Activated CD8-positive, alpha-beta T cell treated with anti-CD3 and anti-CD28 coated beads, Interleukin-2, amount 10 ng/mL, durations not matched to agents 7 days and 5 days (primary cell): ENCODE measurements around the gene BANF1. TPM values are rescaled to one million over a fixed set of nuclear protein-coding genes. Genes with fewer than 3 reads are reported as not detected.

ENCODE experiments used
- ATAC-seq: fragments of 150-1000 bp; cut with Tn5 transposase; one replicate; pipeline ENCODE4 v1.10.0; 2021; ENCODE audit warnings: moderate library complexity
- CTCF ChIA-PET: fragments of 350-600 bp; sonication (Branson Sonifier 250); formaldehyde crosslinking; loops from one replicate; lab custom pipeline; 2021; ENCODE audit warnings: antibody characterized with exemption; lab: Charles Lee
- POLR2A ChIA-PET: fragments of 350-600 bp; sonication (Branson Sonifier 250); formaldehyde crosslinking; loops from one replicate; lab custom pipeline; 2021; ENCODE audit warnings: antibody characterized with exemption; lab: Charles Lee
- DNase-seq: peaks from one replicate; pipeline ENCODE4 v3.0.0-alpha.2; 2020
- H3K27ac Mint-ChIP-seq: one replicate; pipeline ENCODE4 v1.8.0; 2021; ENCODE audit warnings: mild to moderate bottlenecking, mixed read lengths
- H3K27me3 Mint-ChIP-seq: one replicate; pipeline ENCODE4 v1.8.0; 2021; ENCODE audit warnings: low read depth, mixed read lengths
- H3K36me3 Mint-ChIP-seq: one replicate; pipeline ENCODE4 v1.8.0; 2021; ENCODE audit warnings: low read depth, mixed read lengths
- H3K4me1 Mint-ChIP-seq: one replicate; pipeline ENCODE4 v1.8.0; 2021; ENCODE audit warnings: low read depth, mixed read lengths
- H3K4me3 Mint-ChIP-seq: one replicate; pipeline ENCODE4 v1.8.0; 2021; ENCODE audit warnings: mild to moderate bottlenecking, mixed read lengths
- H3K9me3 Mint-ChIP-seq: one replicate; pipeline ENCODE4 v1.8.0; 2022; ENCODE audit warnings: mixed read lengths; ENCODE audit not compliant: insufficient read depth
- total RNA-seq, 2 experiments: library from RNA; stranded (reverse); gene quantifications; one replicate each; pipeline ENCODE4 v1.2.3, GENCODE V29; 2021

Gene BANF1
- total RNA-seq, 2 experiments from 2014 or later, result 290 to 298 TPM

DNA sequence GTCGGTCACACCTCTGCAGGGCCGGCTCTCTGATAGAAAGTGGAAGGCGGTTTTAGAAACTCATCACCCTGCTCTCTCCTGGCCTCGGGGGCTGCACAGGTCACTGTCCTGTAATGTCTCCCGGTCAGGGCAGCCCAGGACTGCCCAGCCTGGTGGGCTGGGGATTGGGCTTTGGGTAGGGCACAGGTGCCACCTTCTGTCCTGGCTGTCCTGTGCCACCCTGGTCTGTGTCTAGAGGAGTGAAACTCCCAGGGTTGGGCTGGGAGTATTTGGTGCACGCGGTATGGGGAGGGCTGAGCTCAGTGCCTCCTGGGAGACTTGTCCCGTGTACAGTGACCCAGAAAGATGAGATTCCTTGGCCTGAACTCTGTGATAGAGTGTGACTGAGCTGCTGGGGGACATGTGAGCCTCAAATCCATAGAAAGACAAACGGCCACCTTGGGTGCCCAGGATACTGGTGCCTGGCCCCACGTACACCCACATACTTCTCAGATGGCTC, 23.0 kb upstream of the BANF1 start:
- Mint-ChIP-seq H3K27ac (peak overlapping the region; percentile 34), H3K4me3 (no peak overlapping the region), H3K36me3 (peaks cover 32% of the 10 kb centered on the region), H3K27me3 (no peaks in the 10 kb centered on the region), H3K4me1 (no peaks in the 10 kb centered on the region), H3K9me3 (no peaks in the 10 kb centered on the region)
- ChIA-PET CTCF (interaction anchor here (1.0 to 2.0 kb wide), 3 partner anchors 91 to 162 kb away, joined by 3 to 10 read pairs (median 4); partner anchors contain the start of gene FIBP), POLR2A (no interaction called here)
- ATAC-seq (no peak), DNase-seq (no peak)

DNA sequence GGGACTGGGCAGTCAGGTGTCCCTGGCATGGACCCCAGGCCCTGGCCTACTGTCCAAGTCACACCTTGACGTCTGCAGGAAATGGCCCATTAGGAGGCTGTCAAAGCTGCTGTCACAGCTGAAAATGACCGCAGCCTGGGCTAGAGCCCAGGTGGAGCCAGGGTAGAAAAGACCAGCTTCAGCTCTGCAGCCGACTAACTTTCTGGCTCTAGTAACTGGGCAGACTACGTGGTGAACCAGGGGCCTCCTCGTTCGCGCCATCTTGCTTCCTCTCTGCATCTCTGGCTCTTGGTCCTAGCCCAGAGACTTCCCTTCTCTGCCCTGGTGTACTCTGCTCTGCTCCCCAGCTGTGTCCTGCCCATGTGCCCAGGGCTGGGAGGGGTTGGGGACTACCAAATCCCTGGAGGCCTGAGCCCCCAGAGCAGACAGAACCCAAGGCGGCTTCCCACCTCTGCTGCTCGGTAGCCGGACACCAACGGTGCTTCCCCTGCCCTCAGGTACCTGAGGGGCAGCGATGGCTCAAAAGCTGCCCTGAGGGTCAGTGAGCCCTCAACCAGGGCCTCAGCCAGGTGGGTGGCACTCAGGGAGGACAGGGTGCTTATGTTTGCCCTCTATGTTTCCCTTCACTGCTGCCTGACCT, 21.1 kb upstream of the BANF1 start:
- Mint-ChIP-seq H3K27me3 (no peaks in the 10 kb centered on the region), H3K4me1 (no peaks in the 10 kb centered on the region), H3K27ac (no peak overlapping the region), H3K36me3 (peaks cover 25% of the 10 kb centered on the region), H3K4me3 (no peak overlapping the region), H3K9me3 (no peaks in the 10 kb centered on the region)
- ChIA-PET POLR2A (no interaction called here), CTCF (interaction anchor here (12.2 kb wide), 1 partner anchor 92 kb away, joined by 259 read pairs; the partner anchor contains the start of genes CCDC85B and FIBP)
- ATAC-seq (no peak), DNase-seq (no peak)

DNA sequence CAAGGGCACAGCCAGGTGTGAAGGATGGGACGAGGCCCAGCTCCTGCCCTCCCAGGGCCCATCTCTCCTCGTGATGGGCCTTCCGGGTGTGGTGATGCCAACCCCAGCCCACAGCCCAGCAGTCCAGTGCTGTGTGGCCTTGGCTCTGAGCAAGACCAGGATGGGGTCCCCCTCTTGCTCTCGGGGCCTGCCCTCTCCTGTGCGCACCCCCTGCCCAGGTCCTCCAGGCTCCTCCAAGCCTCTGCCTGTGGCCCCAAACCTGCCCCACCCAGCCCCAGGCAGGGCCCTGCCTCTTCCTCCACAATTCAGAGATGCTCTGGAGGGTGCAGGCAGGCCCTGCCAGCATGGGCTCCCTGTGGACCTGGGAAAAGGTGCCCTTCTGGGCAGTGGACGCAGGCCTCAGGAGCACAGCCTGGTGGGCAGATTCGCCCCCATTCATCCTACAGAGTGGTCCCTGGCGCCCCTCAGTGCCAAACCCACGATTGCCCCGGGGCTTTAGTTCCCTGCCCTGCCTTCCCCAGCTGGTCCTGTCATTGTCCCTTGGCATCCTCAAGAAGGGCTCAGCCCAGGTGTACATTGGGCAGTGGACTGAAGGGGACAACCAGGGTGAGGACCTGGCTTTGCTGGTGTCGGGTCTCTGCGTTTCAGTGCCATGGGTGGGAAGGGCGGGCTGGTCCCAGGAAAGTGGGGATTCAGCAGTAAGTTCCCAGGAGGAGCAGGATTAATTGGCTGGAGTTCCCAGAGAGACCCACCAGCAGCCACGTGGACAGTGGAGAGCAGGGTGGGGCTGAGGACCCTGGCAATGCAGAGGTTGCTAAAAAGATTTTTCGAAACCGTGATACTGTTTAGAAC, 20.1 kb upstream of the BANF1 start:
- H3K36me3 Mint-ChIP-seq, result peaks cover 18% of the 10 kb centered on the region
- no peaks in the 10 kb centered on the region for H3K9me3 Mint-ChIP-seq
- ChIA-PET POLR2A (interaction anchor here (0.6 kb wide), 1 partner anchor 101 kb away, joined by 3 read pairs; no protein-coding TSS in a partner anchor), CTCF (interaction anchor here (12.2 kb wide), 1 partner anchor 93 kb away, joined by 259 read pairs; the partner anchor contains the start of genes CCDC85B and FIBP)
- H3K27ac Mint-ChIP-seq, result no peak overlapping the region
- H3K4me1 Mint-ChIP-seq, result no peaks in the 10 kb centered on the region
- no peak overlapping the region for H3K4me3 Mint-ChIP-seq
- ATAC-seq (no peak), DNase-seq (no peak)
- no peaks in the 10 kb centered on the region for H3K27me3 Mint-ChIP-seq

DNA sequence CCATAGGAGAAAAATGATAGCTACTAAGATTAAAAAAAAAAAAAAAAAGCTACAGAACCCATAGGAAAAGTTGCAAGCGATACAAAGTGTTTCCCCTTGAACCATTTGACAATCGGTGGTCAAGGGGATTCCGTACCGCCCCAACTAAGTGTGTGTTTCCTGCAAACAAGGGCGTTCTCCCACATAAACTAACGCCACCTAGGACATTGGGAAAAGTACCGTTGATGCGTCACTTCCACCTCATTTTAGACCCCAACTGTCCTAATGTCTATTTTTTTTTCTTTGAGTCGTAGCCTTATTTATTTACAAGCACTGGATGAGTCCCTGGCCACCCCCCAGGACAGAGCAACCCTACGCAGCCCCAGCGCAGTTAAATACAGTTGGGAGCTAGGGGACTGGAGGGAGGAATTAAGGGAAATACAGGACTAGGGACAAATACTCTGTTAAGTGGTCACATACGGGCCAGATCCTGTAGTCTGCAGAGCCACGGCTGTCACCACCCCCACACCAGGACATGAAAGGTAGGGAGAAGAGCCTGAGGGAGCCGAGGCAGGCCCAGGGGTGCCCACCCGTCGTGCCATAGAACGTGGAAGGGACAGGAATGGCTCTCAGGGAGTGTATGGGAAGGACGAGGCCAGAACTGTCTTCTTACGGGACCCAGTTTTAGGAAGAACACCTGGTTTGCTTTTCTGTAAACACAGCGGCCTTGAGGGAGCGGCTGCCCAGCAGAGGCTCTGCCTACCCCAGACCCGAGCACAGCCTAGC, 19.3 kb upstream of the BANF1 start:
- H3K9me3 Mint-ChIP-seq, result no peaks in the 10 kb centered on the region
- H3K27ac Mint-ChIP-seq, result no peak overlapping the region
- ChIA-PET POLR2A (interaction anchor here (0.6 kb wide), 1 partner anchor 102 kb away, joined by 3 read pairs; no protein-coding TSS in a partner anchor), CTCF (interaction anchor here (12.2 kb wide), 1 partner anchor 94 kb away, joined by 259 read pairs; the partner anchor contains the start of genes CCDC85B and FIBP)
- peaks cover 14% of the 10 kb centered on the region for H3K36me3 Mint-ChIP-seq
- no peaks in the 10 kb centered on the region for H3K4me1 Mint-ChIP-seq
- DNase-seq (no peak), ATAC-seq (no peak)
- no peak overlapping the region for H3K4me3 Mint-ChIP-seq
- no peaks in the 10 kb centered on the region for H3K27me3 Mint-ChIP-seq

DNA sequence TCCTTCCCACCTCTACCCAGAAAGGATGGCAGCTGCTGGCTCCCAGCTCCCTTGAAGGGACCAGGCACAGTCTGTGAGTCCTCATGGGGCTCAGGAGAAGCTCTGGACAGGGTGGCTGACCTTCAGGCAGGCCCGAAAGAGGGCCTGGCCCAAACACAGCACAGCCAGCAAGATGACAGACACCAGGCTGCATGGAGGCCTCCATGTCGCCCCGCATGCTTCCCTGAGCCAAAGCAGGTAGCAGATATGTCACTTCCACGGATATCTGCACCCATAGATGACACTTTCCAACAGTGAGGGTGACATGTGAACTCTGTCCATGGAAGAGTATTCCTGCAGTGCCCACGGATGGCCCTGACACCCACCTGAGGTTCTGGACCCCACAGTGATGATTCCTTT, 18.7 kb upstream of the BANF1 start:
- ChIA-PET CTCF (interaction anchor here (12.2 kb wide), 1 partner anchor 95 kb away, joined by 259 read pairs; the partner anchor contains the start of genes CCDC85B and FIBP), POLR2A (interaction anchor here (0.6 kb wide), 1 partner anchor 124 kb away, joined by 3 read pairs; the partner anchor contains the start of gene MUS81)
- Mint-ChIP-seq H3K4me3 (no peak overlapping the region), H3K27me3 (no peaks in the 10 kb centered on the region), H3K4me1 (no peaks in the 10 kb centered on the region), H3K9me3 (no peaks in the 10 kb centered on the region), H3K27ac (no peak overlapping the region), H3K36me3 (peaks cover 12% of the 10 kb centered on the region)
- no peak for DNase-seq
- no peak for ATAC-seq

DNA sequence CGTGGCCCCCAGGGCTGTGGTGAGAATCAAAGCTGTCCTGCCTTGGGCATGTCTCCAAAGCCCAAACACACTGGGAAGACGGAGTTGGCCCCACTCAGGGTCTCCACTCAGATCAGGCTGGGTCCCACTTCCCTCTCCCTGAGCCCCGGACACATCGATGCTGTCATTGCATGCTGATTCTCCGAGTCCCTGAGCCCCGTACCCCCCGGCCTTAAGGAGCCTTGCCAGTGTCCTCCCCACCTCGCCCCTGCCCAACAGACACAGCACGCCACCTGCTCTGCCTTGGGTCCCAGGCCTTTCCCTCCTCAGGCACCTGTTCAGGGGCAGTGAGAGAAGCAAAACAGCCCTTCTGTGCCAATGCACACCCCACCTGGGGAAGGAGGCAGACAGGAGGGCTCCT, 15.0 kb upstream of the BANF1 start:
- Mint-ChIP-seq H3K4me1 (peaks cover 9% of the 10 kb centered on the region), H3K4me3 (no peak overlapping the region), H3K27ac (no peak overlapping the region), H3K36me3 (peaks cover 10% of the 10 kb centered on the region), H3K27me3 (no peaks in the 10 kb centered on the region), H3K9me3 (no peaks in the 10 kb centered on the region)
- no peak for DNase-seq
- CTCF ChIA-PET, result interaction anchor here (1.6 to 12.2 kb wide), 2 partner anchors 98 to 207 kb away, joined by 6 to 259 read pairs; partner anchors contain the start of genes CCDC85B and FIBP
- POLR2A ChIA-PET, result no interaction called here
- no peak for ATAC-seq

DNA sequence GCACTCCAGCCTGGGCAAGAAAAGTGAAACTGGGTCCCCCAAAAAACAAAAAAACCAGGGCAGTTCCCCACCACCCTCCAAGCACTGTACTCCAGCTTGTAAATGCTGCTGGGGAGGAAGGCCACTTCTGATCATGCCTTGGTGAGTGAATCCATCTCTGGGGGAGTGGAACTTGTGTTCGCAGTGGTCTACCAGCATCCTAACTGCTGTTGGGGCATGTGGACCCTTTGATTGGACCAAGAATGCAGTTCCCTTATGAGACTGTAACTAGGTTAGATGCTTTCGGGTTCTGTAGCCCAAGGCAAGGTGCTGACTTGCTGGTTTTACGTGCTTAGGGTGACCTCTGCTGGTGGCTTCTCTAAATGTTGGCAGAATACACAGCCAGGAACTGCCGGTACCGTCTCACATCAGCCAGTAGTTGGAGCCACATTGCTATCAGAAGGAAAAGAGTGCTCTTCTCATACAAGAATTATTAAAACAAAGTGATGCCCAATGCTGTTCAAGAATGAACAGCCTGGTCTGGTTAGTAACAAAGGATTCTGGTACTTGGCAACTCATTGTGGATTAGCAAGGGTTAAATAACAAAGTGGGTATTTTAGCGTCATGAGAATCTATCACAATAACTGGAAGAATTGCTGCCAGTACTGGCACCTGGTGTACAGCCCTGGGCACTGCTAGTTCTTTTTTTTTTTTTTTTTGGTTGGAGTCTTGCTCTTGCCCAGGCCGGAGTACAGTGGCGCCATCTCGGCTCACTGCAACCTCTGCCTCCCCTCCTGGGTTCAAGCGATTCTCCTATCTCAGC, 13.3 kb upstream of the BANF1 start:
- Mint-ChIP-seq H3K27ac (peak overlapping the region; percentile 75), H3K9me3 (no peaks in the 10 kb centered on the region), H3K27me3 (no peaks in the 10 kb centered on the region), H3K36me3 (peaks cover 10% of the 10 kb centered on the region), H3K4me3 (no peak overlapping the region), H3K4me1 (peaks cover 9% of the 10 kb centered on the region)
- DNase-seq (peak; percentile 97), ATAC-seq (peak; percentile 100)
- CTCF ChIA-PET, result interaction anchor here (0.5 to 12.2 kb wide), 20 partner anchors 10 to 284 kb away, joined by 3 to 259 read pairs (median 4); partner anchors contain the start of genes CCDC85B, CFL1, FIBP and KAT5
- POLR2A ChIA-PET, result interaction anchor here (0.9 to 1.3 kb wide), 4 partner anchors 10 to 105 kb away, joined by 3 to 8 read pairs (median 4); partner anchors contain the start of gene FIBP

DNA sequence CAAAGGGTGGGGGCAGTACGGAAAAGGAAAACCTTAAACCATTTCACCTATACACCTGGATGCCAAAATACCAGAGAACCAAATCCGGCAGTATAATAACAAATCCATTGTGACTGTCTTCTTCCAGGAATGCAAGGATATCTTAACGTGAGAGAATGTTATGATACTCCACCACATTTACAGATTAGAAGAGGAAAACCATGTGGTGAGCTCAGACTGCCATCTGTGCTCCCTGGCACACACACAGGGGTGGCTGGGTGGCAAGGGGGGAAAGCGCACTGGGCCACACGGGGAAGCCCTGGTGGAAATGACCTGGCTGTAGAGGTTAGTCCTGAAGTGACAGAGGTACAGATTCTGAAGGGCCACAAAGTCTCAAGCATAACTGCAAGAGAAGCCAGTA, 10.2 kb upstream of the BANF1 start:
- Mint-ChIP-seq H3K27ac (no peak overlapping the region), H3K4me3 (no peak overlapping the region), H3K36me3 (peaks cover 22% of the 10 kb centered on the region), H3K27me3 (no peaks in the 10 kb centered on the region), H3K9me3 (no peaks in the 10 kb centered on the region), H3K4me1 (peaks cover 9% of the 10 kb centered on the region)
- DNase-seq, result no peak
- ChIA-PET CTCF (interaction anchor here (0.9 to 12.2 kb wide), 7 partner anchors 8 to 281 kb away, joined by 3 to 259 read pairs (median 6); partner anchors contain the start of genes BANF1, CCDC85B, EIF1AD and FIBP), POLR2A (interaction anchor here (1.2 kb wide), 1 partner anchor 10 kb away, joined by 4 read pairs; the partner anchor contains the start of genes BANF1 and EIF1AD)
- ATAC-seq, result no peak

DNA sequence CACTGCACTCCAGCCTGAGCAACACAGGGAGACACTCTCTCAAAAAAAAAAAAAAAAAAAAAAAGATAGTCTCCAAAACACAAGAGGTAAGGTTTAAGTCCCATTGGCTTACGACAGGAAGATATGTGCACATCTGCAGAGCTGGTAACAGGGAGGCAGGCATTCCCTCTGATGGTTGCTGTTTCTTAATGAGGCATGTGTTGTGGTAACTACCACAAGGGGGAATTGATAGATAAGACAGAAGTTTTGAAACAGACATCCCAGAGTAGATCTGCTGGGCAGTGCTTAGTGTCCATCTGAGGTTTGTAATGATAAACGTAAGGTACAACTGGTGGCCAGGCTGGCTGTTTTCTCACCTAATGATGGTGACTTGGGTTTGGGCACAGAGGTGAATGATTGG, 5.0 kb upstream of the BANF1 start:
- H3K27me3 Mint-ChIP-seq, result no peaks in the 10 kb centered on the region
- POLR2A ChIA-PET, result no interaction called here
- H3K36me3 Mint-ChIP-seq, result peaks cover 53% of the 10 kb centered on the region
- no peak overlapping the region for H3K27ac Mint-ChIP-seq
- peaks cover 28% of the 10 kb centered on the region for H3K4me1 Mint-ChIP-seq
- ATAC-seq (no peak), DNase-seq (no peak)
- CTCF ChIA-PET, result no interaction called here
- H3K9me3 Mint-ChIP-seq, result no peaks in the 10 kb centered on the region
- H3K4me3 Mint-ChIP-seq, result no peak overlapping the region

DNA sequence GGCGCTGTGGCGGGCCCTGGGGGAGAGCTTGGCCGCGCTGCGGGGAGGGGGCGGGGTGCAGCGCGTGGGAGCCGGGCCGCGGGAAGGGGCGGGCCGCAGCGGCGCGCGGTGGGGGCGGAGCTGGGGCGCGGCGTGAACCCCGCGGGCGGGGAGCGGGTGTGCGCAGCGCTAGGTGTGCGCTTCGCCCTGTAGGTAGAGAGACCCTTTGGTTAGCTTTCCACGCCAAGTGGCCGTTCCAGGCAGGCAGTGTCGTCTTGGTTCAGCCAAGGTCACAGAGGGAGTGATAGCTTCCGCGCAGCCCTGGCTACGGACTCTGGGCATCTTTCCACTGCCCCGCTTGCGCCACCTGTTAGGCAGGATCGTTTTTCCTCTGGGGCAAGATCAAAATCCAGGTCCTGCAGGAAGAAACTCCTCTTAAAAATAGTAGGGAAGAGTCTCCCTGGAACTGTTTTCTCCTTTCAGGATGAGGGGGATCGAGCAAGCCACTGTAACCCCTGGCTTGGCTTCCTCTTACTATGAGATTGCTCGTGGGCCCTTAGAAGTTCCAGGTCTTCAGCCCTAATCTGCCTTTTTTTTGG, 434 bp downstream of the BANF1 start:
- no peaks in the 10 kb centered on the region for H3K9me3 Mint-ChIP-seq
- DNase-seq (no peak), ATAC-seq (peak; percentile 71)
- POLR2A ChIA-PET, result interaction anchor here (0.6 to 1.9 kb wide), 24 partner anchors 9 to 503 kb away, joined by 3 to 9 read pairs (median 4); partner anchors contain the start of genes CCDC85B, CST6, FIBP and KAT5
- H3K4me1 Mint-ChIP-seq, result peaks cover 42% of the 10 kb centered on the region
- H3K27me3 Mint-ChIP-seq, result no peaks in the 10 kb centered on the region
- CTCF ChIA-PET, result interaction anchor here (0.7 to 1.5 kb wide), 12 partner anchors 10 to 298 kb away, joined by 3 to 15 read pairs (median 4); partner anchors contain the start of genes CCDC85B, FIBP, MUS81 and SF3B2
- peak overlapping the region; percentile 98 for H3K27ac Mint-ChIP-seq
- H3K4me3 Mint-ChIP-seq, result peak overlapping the region; percentile 96
- peaks cover 63% of the 10 kb centered on the region for H3K36me3 Mint-ChIP-seq
